HG02588 (cell line): ENCODE results near the gene PRKCD.

Experiments
- ATAC-seq: cut with Tn5 transposase; IDR thresholded peaks from one replicate; pipeline ENCODE4 v1.9.1; 2021; ENCODE audit warnings: mild to moderate bottlenecking, moderate library complexity; ENCODE audit not compliant: unreplicated experiment

PRKCD gene

GRCh38 chr3:53154881-53155285 lies 6.1 kb upstream of the PRKCD start:
- ATAC-seq = no peak

DNA sequence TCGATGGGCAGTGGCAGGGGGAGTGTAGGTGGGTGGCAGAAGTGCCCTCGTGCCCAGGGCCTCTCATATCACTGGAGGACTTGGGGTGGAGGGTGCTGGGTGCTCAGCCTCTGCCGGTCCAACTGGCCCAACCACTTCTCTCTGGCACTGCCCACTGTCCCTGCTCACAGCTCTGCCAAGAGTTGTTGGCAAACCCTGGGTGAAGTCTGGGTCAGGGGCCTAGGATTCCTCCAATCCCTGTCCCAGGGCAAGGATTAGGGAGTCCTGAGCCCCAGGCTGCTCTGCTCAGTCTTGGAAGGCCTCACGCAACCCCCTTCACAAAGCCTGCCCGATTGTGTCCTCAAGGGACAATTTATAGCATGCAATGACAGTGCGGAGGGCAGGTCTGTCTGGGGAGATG lies 5.2 kb upstream of the PRKCD start:
- ATAC-seq = no peak

DNA sequence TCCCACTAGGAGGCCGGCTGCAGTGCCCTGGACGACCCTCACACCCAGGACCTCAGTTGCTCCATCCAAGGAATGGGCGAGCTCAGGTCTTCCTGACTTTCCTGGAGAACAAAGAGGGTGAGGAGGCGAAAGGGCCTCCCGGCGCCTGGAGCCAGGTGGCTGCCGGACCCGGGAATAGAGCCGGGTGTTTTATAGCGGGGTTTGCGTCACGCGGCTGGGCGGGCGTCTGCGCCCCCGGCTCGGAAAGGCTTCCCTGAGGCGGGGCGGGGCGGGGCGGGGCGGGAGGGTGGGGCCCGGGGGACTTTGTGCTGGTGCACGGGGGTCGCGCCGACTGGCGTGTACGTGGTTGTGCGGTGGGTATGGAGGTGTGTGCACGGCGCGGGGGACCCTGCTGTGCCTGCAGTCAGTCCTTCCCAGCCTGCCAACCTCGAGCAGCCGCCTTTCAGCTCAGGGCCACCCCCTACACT lies 4.6 kb upstream of the PRKCD start:
- no peak for ATAC-seq

DNA sequence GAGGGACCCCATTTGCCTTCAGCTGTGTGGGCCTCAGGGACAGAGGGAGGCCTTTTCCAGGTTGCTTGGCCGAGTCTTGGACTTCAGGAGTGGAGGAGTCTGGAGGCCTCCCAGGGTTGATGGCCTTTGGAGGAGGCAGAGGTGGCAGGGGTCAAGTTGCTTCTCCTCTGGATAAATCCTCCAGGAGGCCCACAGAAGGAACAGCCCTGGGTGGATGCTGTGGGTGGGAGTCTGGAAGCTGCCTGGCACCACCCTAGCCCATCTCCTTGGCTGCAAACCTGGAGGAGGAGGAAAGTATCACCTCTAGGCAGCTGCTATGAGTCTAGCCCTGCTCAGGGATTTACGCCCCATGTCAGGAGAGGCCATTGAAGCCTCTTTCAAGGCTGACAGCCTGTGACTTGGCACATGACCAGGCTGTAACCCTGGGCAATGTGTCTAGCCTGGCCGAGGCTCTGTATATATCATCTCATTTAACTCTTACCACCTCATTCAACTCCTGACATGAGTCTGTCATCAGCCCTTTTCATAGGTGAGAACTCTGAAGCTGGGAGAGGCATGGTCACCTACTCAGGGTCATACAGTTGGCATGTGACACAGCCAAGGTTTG lies 2.9 kb upstream of the PRKCD start:
- ATAC-seq = no peak

- ATAC-seq = no peak
Measured at GRCh38 chr3:53158765-53159155, 2.2 kb upstream of the PRKCD start.

DNA sequence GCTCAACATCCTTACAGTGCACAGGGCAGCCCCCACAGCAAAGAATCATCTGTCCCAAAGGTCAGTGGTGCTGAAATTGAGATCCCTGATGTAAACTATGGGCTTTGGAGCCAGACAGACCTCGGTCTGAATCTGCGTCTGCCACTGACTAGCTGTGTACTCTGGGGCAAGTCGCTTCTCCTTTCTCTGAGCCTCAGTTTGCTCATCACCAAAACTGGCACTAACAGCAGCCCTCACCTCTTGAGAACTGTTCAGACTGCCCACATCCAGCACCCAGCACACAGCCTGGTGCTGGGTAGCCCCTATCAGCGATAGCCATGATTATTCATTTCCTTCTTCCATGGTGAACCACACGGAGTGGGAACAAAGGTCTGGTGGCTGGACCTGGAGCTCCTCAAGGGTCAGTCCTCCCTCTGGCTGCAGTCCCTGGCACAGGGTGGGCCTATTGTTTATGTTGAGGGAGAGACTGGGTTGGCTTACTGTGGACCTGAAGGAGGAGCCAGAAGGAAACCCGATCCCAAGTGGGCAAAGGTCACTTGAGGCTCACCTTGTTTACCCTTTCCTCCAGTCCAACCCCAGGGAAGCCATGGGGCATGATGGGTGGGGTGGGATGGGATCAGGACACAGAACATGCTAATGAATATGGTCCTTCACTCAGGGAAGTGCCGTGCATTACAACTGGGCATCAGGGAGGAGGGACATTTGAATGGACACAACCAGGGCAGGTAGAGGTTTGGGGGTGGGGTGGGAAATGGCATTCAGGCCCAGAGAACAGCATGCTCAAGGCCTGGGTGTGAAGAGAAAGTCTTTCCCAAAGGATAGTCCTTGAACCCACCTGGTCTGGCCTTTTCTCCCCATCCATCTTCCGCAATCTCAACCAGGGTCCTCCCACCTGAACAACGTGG lies 1.6 kb upstream of the PRKCD start:
- no peak for ATAC-seq

- no peak for ATAC-seq
Measured at GRCh38 chr3:53160061-53160659, 849 bp upstream of the PRKCD start.

- ATAC-seq = peak; percentile 14
Measured at GRCh38 chr3:53161450-53161819, 426 bp downstream of the PRKCD start.

DNA sequence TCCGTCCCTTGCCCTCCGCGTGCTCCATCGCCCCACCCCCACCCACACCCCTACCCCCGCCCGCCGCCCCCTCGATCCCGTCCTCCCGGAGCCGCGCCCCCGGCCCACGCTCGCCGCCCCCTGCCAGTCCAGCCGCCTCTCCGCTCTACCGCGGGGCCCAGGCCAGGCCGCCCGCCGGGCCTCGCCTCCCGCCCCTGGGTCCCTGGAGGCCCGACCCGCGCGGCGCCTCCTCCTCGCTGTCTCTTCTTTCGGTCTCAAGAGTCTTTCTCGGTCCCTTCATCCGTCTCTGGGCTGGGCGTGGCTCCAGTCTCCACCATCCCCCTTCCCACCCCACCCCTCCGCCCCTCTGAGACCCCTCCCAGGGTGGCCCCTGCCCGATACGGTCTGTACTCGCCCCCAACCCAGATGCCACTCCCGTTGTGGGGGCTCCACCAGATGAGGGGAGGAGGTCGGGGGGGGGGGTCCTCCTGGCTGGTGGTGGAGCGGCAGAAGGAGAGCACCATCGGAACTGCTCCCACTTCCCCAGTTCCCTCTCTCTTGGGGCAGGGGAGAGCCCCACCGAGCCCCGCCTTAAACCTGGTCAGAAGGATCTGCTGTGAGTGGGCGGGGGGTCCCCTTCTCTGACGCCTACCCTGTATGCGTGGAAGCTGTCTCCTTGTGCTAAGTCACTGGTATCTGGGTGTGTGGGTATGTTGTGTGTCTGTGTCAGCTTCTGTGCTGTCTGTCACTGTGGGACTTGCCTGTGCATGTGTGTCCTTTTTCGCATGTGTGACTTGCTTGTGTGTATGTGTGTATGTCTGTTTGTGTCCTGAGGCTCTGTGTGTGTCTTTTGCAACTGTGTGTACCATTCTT lies 1.0 kb downstream of the PRKCD start:
- peak; percentile 27 for ATAC-seq

DNA sequence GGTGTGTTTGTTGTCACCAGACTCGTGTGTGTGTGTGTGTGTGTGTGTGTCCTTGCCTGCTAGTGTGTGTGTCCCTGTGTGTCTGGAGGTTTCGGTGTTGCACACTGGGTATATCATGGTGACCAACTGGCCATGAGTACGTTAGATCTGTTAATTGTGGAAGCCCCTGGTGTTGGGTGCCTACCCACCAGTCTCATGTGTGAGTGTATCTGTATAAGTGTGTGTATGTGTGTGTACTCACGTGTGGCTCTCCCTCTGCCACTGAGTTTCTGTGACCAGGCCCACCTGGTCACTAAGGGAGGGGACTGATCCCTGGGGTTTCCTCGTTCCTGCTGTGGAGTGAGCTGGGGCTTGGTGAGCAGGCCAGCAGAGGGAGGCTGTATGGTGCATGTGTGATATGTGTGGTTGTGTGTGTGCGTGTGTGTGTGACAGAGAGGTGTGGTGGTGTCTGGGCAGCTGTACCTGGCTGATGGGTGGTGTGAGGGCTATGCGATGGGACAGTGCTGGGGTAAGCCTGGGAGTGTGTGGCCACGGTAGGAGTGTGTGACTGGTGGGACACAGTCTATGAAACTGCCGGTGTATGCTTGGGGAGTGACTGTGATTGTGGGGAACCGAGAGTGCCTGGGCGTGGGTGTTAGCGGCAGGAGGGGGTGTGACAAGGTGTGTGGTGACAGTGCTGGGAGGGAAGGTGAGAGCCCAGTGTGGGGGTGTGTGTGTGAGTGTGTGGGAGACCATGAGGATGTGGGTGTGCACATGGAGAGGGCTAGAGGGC lies 1.8 kb downstream of the PRKCD start:
- peak; percentile 21 for ATAC-seq

- ATAC-seq = no peak
Measured at GRCh38 chr3:53163444-53164387, 2.7 kb downstream of the PRKCD start.

- no peak for ATAC-seq
Measured at GRCh38 chr3:53164911-53165310, 3.9 kb downstream of the PRKCD start.

DNA sequence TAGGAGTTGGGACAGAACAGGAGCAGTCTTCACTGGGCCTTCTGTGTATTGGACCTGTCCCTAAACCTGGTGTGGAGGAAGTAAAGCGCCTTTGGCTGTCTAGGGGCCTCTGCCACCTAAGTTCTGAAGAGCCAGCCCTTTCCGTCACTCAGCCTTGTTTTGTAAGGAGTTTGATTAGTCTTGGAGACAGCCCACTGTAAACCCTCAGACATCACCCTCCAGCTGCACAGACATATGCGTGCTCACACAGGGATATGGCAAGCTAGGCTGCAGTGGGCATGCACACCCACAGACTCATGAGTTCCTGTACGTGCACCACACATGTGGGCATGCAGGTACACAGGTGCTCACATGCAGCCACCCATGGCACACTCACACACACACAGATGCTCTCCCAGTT lies 5.2 kb downstream of the PRKCD start:
- no peak for ATAC-seq

- ATAC-seq = no peak
Measured at GRCh38 chr3:53166781-53167291, 5.8 kb downstream of the PRKCD start.

- ATAC-seq = no peak
Measured at GRCh38 chr3:53167418-53168174, 6.6 kb downstream of the PRKCD start.

GRCh38 chr3:53168175-53168923 lies 7.3 kb downstream of the PRKCD start:
- no peak for ATAC-seq

- no peak for ATAC-seq
Measured at GRCh38 chr3:53169045-53169831, 8.2 kb downstream of the PRKCD start.
